GM10248 (cell line): Measurements from ENCODE around the gene ZDHHC11B.
"Not testable (repeated sequence)": the region's sequence is repeated elsewhere in the genome, so short reads cannot be mapped to it uniquely, and the experiment has no call there.

Experiments used
- CTCF ChIA-PET: fragments of 300-600 bp; sonication (Branson Sonifier 250); formaldehyde crosslinking; extraction: SDS; loops from one replicate; lab custom pipeline; 2021; ENCODE audit warnings: antibody characterized with exemption; lab: Yijun Ruan, JAX
- POLR2A ChIA-PET: fragments of 350-650 bp; sonication (Branson Sonifier 250); formaldehyde crosslinking; extraction: SDS; loops from one replicate; lab custom pipeline; 2020; ENCODE audit warnings: antibody characterized with exemption; lab: Yijun Ruan, JAX
- DNase-seq: peaks from one replicate; pipeline ENCODE4 v3.0.0; 2012; ENCODE audit errors: extremely low spot score
- CTCF ChIP-seq: IDR thresholded peaks from 2 replicates; pipeline ENCODE4 v1.5.1; 2012; ENCODE audit warnings: mild to moderate bottlenecking, low read depth; ENCODE audit errors: extremely low read depth, missing control alignments, control extremely low read depth

The ZDHHC11B gene

GRCh38 chr5:691817-692528 lies 92.6 kb downstream of the ZDHHC11B start:
- DNase-seq, result no peak
- no peak for TF ChIP-seq CTCF
- CTCF ChIA-PET, result no interaction called here
- POLR2A ChIA-PET, result no interaction called here

GRCh38 chr5:691049-691448 lies 93.5 kb downstream of the ZDHHC11B start:
- CTCF ChIA-PET, POLR2A ChIA-PET, DNase-seq: not testable (repeated sequence)

- CTCF ChIA-PET, POLR2A ChIA-PET, DNase-seq: not testable (repeated sequence)
These were observed 94.2 kb downstream of the ZDHHC11B start for GRCh38 chr5:690293-690692.

- CTCF ChIA-PET, POLR2A ChIA-PET, DNase-seq: not testable (repeated sequence)
These were observed 96.0 kb downstream of the ZDHHC11B start for GRCh38 chr5:688348-689010.

GRCh38 chr5:686936-687335 lies 97.6 kb downstream of the ZDHHC11B start:
- CTCF ChIA-PET, DNase-seq, POLR2A ChIA-PET: not testable (repeated sequence)

- CTCF ChIA-PET, POLR2A ChIA-PET, DNase-seq: not testable (repeated sequence)
These were observed 98.4 kb downstream of the ZDHHC11B start for GRCh38 chr5:686172-686523.

- no peak for TF ChIP-seq CTCF
- DNase-seq, result no peak
- ChIA-PET POLR2A (no interaction called here), CTCF (no interaction called here)
These were observed 99.0 kb downstream of the ZDHHC11B start for GRCh38 chr5:685262-686171.

GRCh38 chr5:684751-685216 lies 99.7 kb downstream of the ZDHHC11B start:
- POLR2A ChIA-PET, result no interaction called here
- no peak for TF ChIP-seq CTCF
- CTCF ChIA-PET, result no interaction called here
- DNase-seq, result no peak
